ENCODE results near the gene LRRC32. TPM values are rescaled to one million over a fixed set of nuclear protein-coding genes. Genes with fewer than 3 reads are reported as not detected.
"Not testable (repeated sequence)": the region's sequence is repeated elsewhere in the genome, so short reads cannot be mapped to it uniquely, and the experiment has no call there.

Gene LRRC32
- total RNA-seq, 1 experiment from 2014 or later, result 0.05 TPM

DNA sequence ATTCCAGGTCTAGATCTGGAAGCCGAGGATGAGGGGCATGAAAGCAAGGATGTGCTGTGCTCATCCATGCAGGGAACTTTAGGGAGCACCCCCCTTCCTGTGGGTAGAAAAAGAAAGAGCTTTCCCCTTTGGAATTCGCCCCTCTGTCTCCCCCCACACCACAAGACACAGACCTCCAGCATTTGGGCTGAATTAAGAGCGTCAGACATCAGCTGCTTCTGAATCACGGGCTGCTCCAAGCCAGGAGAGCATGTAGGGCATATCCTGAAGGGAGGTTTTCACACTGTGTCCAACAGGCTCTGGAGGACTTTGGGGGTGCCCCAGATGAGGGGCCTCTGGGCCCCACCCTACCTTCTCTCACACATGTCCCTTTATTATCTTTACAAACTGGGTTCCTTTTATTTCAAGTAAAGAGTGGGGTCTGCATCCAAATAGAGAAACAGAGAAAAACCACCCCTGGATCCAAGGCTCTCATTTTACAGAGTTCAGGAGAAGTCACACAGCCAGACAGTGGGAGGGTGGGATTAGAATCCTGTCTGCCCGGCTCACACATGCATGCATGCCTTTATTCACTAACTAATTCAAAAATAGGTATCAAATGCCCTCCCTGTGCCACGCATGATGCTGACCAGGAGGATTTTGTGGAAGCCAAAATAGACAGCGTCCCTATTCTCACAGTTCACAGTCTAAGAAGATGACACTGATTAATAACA lies 52.8 kb downstream of the LRRC32 start:
- DNase-seq (ENCODE audit: extremely low read depth, low read depth), result no peak

DNA sequence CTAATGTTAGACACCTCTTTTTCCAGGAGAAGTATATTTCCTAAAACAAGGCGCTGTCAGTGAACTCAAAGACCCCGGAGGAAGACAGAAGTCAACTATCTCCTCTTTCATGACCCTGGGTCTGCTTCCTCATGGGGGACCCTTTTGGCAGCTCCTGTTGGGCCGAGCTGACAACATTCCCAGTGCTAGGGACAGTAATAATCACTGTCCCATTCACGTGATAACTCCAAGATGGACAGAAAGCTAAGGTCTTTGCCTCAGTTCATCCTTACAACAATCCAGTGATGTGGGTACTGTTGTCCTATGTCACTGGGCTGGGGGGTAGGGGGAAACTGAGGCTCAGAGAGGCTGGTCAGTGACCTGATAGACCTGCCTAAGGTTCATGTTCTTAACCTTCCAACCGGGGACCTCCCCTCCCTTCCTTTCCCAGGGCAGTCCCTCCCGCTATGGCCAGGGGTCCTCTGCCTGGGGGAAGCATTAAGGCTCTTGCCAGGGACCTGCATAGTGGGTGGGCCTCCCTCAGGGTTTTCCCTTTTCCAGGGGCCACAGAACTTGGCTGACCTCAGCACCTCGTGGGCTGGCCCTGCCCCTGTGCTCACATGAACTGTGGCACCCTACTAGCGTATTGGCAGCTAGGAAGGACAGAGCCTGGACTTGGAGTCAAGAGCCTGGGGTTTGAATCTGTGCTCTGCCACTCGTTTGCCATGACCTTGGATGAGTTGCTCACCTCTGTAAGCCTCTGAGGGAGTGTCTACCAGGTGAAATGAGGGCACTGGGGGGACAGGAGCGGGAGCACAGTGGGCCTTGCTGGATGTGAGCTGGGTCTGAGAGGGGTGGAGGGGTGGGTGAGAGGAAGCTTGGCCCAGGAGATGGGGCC lies 53.6 kb downstream of the LRRC32 start:
- no peak for DNase-seq (ENCODE audit: extremely low read depth, low read depth)

DNA sequence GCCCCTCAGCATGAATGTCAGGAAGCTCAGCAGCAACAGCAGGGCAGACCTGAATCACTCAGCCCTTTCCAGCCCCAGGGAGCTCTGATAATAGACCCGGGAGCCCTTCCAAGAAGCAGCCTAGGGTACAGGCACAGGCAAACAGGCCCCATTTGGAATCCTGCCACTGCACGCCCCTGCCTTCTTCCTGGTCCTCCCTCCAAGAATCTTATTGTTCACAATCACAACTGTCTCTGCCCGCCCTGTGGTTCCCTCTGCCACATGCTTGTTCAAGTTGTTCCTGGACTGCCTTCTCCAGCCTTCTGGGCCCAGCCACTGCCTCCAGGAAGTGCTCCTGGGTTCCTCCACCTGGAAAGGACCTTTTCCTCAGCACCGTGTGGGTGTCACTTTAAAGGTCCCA lies 54.6 kb downstream of the LRRC32 start:
- no peak for DNase-seq (ENCODE audit: extremely low read depth, low read depth)

DNA sequence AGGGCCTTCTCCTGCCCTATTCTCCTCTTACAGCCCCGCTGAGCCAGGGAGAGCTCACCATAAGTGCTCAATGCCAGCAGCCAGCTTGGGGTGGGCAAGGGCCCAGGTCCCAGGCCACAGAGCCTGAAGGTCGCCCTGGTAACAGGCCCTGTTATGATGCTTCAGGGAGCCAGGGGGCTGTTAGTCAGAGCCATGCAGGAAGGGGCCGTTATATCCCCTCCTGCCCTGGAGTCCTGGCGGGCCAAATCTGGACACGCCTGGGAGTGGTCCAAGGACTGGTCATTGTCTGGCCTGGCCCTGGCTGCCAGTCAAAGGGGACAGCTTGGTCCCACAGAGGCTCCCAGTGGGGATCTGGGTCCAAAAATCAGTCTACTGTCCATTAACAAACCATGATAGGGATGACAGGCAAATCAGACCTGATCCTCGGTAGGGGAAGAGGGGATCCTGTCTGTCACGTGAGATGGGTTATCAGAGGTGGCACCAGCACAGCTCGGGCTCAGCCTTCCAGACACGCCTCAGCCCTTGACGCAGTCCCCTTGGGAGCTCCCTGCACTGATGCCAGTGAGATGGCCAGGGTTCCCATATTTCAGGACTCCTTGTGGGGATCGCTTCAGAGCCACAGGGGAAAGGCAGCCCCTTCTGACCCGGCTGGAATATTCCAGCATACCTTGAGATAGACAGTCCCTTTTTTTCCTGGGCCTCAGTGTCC lies 55.9 kb downstream of the LRRC32 start:
- no peak for DNase-seq (ENCODE audit: extremely low read depth, low read depth)

DNA sequence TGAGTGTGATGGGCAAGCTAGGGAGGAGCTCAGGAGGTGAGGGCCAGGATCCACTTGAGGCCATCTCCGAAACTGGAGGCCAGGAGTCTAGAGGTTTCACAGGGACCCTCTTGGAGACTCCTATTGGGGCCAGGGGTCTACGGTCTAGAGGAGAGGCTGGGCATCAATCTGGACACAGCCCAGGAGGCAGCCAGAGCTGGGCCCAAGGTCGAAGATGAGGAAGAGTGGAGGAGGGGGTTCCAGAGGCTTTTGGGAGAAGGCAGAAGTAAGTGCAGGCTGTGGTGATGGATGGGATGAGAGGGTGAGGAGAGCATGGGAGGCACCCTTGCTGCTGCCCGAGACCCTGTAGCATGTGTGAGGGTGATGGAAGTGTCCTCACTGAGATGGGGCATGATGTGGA lies 56.6 kb downstream of the LRRC32 start:
- no peak for DNase-seq (ENCODE audit: extremely low read depth, low read depth)

- no peak for DNase-seq (ENCODE audit: extremely low read depth, low read depth)
Observed at GRCh38 chr11:76612226-76612625, 58.3 kb downstream of the LRRC32 start.

- DNase-seq (ENCODE audit: extremely low read depth, low read depth), result no peak
Observed at GRCh38 chr11:76610871-76611475, 59.6 kb downstream of the LRRC32 start.

DNA sequence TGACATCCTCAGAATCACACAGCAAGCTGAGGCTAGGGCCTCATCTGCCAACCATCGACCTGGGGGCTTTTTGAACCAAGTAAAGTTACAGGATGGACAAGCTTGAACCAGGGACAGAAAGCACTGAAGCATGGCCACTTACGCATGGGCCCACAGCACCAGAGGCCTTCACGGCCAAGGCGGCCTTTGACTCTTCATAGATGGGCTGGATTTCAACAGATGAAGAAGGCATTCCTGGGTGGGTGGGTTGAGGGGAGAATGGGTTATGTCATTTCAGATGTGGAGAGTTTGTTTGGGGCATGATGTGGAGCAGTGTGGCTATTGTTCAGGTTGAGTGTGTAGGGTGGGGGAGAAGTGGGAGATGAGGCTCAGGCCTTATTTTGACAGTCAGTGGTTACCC lies 60.2 kb downstream of the LRRC32 start:
- no peak for DNase-seq (ENCODE audit: extremely low read depth, low read depth)

- DNase-seq (ENCODE audit: extremely low read depth, low read depth), result no peak
Observed at GRCh38 chr11:76609736-76610370, 60.7 kb downstream of the LRRC32 start.

DNA sequence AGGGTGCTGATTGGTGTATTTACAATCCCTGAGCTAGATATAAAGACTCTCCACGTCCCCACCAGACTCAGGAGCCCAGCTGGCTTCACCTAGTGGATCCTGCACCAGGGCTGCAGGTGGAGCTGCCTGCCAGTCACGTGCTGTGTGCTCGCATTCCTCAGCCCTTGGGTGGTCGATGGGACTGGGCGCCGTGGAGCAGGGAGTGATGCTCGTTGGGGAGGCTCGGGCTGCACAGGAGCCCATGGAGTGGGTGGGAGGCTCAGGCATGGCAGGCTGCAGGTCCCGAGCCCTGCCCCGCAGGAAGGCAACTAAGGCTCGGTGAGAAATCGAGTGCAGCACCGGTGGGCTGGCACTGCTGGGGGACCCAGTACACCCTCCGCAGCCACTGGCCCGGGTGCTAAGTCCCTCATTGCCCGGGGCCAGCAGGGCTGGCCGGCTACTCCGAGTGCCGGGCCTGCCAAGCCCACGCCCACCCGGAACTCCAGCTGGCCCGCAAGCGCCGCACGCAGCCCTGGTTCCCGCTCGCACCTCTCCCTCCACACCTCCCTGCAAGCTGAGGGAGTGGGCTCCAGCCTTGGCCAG lies 61.6 kb downstream of the LRRC32 start:
- not testable (repeated sequence) for DNase-seq (ENCODE audit: extremely low read depth, low read depth)

GRCh38 chr11:76608228-76608627 lies 62.3 kb downstream of the LRRC32 start:
- not testable (repeated sequence) for DNase-seq (ENCODE audit: extremely low read depth, low read depth)

Other genes starting within 250 kb of the LRRC32 start
- gene EMSY, start 225.7 kb downstream of the LRRC32 start, total RNA-seq (2014; rRNA removed; shearing (Covaris generic)), result 7.7 and 9.0 TPM in 2 replicates
- gene TSKU, start 112.6 kb upstream of the LRRC32 start, total RNA-seq (2014; rRNA removed; shearing (Covaris generic)), result 92.3 and 103 TPM in 2 replicates
- gene ACER3, start 190.2 kb upstream of the LRRC32 start, total RNA-seq (2014; rRNA removed; shearing (Covaris generic)), result 14.6 and 16.3 TPM in 2 replicates